HG03575 (cell line): ENCODE results near the gene SPATS2.
"Not testable (repeated sequence)": the region's sequence is repeated elsewhere in the genome, so short reads cannot be mapped to it uniquely, and the experiment has no call there.

Source experiments
- ATAC-seq: cut with Tn5 transposase; IDR thresholded peaks from one replicate; pipeline ENCODE4 v1.9.1; 2021; ENCODE audit not compliant: unreplicated experiment, insufficient number of reproducible peaks, low FRiP score; ENCODE audit errors: extremely low read depth

The SPATS2 gene

DNA sequence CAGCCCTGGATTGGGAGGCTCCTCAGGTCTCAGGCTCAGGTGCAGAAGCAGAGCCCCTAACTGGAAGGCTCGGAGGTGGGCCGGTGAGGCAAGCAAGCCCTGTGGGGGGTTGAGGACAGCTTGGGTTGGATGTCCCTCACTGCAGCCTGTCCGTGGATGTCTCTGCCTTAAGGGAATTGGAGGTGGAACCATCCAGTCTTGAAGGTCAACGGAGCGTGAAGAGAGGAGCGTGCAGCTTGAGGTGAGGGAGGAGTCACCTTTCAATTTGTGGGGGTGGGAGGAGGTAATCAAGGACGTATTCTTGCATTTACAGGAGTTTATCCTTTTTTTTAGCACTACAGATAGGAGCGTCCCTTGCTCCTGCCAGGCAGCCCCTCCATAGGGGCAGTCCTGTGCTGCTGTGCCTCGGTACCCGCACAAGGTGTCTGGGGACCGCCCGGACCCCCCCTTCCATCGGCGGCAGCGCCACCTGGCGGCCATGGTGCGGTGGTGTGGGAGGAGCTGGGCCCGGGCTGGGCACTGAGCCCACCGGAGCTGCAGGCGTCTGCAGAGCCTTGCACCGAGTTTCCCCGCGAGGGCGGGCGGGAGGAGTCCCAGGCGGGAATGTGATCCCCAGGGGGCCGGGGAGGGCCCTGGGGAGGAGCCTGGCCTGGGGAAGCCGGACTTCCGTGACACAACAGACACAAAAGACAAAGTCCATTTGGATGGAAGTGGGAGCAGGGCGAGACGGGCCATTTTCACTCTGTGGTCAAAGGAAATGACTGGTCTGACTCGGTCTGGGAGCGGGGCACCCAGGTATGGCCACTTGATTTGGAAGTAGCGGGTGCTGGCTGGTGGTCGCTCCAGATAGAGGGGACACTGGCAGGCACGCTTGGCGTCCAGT, 19.7 kb upstream of the SPATS2 start:
- no peak for ATAC-seq

DNA sequence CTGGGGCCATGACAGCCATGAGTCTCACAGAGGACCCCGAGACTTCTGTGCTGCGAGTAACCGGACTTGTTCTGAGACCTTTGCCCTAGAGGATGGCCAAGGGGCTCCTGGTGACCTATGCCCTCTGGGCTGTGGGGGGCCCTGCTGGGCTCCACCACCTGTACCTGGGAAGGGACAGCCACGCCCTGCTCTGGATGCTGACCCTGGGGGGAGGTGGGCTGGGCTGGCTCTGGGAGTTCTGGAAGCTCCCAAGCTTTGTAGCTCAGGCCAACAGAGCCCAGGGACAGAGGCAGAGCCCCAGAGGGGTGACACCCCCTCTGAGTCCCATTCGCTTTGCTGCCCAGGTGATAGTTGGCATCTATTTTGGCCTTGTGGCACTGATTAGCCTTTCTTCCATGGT, 18.5 kb upstream of the SPATS2 start:
- ATAC-seq: no peak

DNA sequence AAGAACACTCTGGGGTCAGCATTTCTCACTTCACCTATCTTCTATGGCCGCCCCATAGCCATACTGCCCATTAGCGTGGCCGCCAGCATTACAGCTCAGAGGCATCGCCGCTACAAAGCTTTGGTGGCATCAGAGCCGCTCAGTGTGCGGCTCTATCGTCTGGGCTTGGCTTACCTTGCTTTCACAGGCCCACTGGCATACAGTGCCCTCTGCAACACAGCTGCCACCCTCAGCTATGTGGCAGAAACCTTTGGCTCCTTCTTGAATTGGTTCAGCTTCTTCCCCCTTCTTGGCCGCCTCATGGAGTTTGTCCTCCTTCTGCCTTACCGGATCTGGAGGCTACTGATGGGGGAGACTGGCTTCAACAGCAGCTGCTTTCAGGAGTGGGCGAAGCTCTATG, 18.0 kb upstream of the SPATS2 start:
- ATAC-seq: no peak

DNA sequence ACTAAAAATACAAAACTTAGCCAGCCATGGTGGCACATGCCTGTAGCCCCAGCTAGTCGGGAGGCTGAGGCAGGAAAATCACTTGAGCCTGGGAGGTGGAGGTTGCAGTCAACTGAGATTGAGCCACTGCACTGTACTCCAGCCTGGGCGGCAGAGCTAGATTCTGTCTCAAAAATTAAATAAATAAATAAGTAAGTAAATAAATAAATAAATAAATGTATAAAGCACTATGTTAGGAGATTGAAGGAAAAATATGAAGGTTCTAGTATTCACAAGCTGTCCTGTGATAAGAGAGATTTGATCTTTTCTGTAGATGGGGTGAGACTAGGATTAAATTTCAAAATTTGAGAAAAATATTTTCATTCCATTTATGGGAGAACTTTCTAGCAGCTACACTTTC, 14.9 kb upstream of the SPATS2 start:
- ATAC-seq: no peak

DNA sequence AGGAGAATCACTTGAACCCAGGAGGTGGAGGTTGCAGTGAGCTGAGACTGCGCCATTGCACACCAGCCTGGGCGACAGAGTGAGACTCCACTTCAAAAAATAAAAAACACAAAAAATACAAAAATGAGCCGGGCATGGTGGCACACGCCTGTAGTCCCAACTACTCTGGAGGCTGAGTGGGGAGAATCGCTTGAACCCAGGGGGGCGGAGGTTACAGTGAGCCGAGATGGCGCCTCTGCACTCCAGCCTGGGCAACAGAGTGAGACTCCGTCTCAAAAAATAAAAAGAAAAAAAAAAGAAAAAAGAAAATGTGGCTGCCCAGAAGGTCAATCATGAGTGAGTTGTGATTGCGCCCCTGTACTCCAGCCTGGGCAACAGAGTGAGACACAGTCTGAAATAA, 11.3 kb upstream of the SPATS2 start:
- no peak for ATAC-seq

DNA sequence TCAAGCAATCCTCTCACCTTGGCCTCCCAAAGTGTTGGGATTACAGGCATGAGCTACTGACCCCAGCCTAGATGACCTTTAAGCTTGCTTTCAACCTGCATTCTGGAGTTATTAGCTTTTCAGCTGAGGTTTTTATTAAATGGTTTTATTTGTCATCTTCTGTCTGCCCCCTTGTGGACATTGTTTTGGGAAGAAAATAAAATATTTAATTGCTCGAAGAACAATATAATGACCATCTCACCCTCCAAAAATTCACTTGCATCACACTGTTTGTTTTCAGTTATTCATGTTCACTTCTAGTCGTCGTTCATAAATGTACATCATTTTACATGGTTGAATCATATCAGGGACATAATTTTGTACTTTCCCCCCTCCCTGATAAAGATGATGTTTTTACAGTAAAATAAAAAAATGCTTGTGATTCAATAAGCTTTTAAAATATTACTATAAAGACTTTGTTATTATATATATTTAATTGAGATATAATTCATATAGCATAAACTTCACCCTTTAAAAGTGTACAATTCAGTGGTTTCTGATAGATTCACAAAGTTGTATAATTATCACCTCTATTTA, 10.1 kb upstream of the SPATS2 start:
- ATAC-seq: no peak

DNA sequence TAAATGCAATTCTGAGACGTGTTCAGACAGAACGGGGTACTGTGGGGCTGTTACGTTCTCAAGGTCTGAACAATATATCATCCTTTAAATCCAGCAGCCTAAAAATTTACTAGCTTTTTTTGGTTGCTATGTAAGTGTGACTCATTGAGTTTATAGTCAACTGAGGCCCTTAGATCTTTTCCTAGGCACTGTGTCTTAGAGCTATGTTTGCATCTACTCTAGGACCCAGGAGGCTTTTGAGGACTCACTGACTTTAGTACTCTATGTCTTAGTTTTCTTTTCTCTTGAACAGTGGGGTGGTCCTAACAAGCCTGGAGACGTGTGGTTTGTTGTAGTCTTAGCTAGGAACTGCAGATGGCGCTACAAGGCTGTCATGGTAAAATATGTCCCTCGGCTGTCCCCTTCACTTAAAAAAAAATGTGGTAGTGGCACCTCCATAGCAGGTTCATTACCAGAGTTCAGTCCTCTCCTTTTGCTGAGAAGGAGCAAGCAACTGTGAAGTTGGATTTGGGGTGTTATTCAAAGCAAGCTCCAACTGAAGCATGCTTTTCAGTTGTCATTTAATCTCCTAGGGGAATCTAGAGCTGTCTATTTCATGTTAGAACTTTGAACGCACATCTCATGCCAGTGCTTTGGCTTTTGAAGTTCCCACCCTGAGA, 8.7 kb upstream of the SPATS2 start:
- ATAC-seq: no peak

DNA sequence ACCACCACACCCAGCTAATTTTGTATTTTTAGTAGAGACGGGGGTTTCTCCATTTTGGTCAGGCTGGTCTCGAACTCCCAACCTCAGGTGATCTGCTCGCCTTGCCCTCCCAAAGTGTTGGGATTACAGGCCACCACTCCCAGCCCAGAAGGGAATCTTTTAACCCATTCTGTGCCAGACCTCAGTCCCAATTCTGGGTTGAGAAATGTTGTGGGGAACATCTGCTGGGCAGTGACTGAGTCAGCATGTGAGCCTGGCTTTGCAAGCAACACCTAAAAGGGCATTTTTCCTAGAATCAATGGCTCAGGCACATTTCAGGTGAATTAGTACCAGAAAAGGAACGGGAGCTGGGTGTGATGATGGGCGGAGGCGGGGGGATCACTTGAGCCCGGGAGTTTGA, 7.6 kb upstream of the SPATS2 start:
- no peak for ATAC-seq

DNA sequence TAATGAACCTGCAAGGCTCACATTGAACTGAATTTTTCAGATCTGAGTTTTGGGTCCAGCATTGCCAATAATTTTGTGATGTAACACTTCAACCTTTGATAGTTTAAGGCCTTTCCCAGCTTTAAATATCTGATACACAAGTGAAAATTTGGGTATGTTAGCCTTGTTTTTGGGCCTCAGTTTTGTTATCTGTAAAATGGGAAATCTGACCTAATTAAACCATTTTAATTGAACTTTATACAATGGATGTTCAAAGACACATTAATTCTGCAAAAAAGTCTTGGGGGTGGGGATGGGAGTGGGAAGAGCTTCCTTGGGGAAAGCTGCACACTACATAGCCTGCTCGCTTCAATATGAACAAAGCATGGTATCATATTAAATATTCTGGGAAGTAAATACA, 5.2 kb upstream of the SPATS2 start:
- no peak for ATAC-seq

DNA sequence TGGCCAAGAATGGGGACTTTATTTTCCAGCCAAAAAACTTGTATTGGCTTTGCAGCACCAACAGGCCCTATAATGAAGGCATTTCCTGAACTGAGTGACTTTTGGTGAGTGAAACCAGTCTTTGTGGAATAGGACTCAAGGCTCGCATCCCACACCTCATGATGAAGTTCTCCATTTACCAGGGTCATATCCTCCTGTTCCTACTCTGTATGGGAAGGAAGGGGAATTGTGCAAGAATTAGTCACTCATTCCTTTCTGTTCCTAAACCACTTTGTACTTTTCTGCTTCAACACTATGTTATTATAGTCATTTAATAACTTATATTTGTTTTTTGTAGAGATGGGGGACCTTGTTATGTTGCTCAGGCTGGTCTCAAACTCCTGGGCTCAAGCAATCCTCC, 2.3 kb upstream of the SPATS2 start:
- no peak for ATAC-seq

DNA sequence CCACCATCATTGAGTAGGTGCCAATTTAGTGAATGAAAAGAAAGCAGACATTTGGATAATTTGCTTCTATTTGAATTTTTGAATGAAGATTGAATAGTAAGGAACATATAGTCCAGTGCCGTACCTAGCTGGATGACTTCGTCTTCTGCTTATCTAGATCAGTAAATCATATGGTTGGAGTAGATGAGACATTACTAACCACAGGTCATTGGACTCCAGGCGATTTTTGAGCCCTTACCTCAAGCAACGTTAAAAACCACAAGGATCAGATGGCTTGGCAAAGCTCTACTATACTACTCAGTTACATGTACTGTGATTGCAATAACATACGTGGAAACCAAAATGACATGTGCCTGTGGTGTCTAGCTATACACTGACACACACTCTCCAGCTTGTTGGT, 1.7 kb upstream of the SPATS2 start:
- no peak for ATAC-seq

DNA sequence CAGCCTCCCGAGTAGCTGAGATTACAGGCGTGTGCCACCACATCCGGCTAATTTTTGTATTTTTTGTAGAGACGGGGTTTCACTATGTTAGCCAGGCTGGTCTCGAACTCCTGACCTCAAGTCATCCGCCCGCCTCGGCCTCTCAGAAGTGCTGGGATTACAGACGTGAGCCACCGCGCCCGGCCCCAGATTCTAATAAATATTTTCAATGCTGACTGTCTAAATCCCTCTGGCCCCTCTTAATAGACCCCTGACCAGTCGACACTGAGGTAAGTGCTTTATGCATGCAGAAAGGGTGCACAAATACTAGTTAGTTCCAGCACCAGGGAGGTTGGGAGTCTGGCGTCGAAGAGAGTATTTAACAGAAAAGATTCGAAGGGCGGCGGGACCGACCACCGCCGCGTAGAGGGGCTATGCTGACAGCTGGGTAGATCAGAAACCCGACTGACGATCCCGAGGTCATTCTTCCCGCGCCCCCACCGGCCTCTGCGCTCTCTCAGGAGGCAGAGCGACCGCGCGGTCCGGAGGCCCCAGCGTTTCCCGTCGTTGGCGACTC, 1.1 kb upstream of the SPATS2 start:
- no peak for ATAC-seq

DNA sequence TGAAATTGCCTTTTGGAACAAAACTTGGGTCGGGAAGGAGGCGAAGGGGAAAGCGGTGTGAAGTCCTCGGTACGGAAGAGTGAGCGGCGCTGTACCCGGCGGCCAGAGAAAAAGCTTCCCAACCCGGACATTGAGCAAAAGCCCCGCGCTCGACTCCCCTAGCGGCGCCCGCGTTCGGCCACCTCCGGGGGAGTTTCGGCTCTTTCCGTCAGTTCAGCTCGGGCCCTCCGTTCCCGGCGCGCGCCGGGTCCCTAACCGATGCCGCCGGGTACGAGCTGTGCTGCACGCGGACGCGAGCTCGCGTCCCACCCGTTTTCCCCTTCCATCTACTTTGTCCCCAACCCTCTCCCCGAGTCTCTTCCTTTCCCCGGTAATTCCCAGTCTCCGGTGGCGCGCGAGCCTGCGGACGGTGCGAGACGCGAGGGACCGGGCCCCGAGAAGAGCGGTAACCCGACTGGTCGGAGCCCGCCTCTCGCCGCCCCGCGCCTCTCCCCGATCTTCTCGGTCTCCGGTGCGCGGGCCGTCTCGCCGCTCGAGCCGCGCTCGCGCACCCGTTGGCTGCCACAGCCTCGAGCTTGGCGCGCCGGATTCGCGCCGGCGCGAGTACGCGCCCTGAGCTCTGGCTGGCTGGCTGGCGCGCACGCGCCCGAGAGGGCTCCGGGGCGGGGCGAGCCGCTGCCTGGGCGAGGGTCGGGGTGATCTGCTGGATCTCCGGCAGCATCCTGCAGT, 446 bp upstream of the SPATS2 start:
- no peak for ATAC-seq

DNA sequence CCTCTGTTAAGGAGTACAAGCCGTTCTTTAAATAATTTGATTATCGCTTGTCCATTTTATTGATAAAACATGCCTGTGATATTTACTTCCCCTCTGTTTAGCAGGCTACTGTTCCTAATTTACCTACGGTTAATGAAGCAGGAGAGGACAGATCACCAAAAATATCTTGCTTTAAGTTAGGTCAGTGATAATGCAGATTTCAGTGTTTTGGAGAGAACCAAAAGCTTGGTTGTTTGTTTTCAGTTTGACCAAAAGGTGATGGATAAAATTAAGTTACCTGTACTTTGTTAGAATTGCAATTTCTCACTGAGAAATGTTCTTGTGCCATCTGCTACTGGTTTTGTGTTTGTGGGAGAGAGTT, 958 bp downstream of the SPATS2 start:
- no peak for ATAC-seq

DNA sequence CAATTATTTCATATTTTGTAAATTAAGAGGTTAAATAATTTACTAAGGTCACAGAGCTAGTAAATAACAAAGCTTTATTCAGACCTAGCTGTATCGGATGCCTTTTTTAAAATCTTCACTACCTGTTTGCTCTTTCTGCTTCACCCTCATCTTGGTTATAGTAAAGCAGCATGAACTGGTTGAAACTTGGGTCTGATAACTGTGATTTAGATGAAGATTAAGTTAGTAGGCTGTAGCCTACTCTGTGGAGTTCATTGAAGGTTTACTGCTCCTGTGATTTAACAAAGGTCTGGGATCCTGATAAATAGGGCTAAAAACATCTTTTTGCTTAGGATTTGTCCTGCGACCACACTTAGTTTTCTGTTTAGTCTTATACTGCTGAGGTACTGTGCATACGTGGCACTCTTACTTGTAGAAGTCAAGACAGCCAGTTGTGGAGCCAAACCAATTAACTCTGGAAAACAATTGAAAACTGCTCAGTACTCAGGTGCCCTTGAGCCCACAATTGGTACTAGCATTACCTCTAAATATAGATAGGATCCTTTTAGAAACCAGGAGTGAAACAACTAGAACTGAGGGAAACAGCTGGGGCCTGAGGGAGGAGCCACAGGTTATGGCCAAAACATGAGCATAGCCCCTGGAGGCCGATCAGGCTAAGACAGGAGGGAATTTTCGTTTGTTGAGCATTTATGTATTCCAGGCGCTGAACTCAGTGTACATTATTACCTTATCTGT, 2.3 kb downstream of the SPATS2 start:
- ATAC-seq: no peak

DNA sequence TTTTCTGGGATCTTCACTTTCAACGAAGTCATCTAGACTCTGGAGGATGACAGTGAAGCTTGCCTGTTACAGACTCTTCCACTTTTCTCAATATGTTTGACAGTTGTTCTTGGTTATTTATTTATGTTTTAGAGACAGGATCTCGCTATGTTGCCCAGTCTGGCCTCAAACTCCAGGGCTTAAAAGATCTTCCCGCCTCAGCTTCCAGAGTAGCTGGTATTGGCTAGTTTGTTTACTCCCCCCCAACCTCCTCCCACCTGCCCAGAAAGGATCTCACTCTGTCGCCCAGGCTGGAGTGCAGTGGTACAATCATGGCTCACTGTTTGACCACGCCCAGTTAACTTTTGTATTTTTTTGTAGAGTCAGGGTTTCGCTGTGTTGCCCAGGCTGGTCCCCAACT, 3.3 kb downstream of the SPATS2 start:
- ATAC-seq: no peak

DNA sequence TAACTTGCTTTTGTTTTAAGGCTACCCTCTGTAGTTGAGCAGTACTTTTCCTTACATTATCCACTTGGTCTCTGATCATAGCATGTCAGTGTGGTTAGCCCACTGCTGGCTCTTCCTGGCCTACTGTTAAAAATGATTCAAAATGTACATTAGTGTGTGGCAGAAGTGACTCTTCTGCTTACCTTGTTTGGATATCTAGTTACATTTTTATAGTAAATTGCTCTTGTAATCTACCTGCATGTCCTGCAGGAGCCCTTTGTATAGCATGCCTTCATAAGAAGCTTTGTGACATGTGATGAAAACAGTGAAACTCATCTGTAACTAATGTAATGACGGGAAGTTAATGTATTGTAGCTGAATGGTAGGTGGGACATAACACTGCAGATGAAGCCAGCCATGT, 8.1 kb downstream of the SPATS2 start:
- no peak for ATAC-seq

DNA sequence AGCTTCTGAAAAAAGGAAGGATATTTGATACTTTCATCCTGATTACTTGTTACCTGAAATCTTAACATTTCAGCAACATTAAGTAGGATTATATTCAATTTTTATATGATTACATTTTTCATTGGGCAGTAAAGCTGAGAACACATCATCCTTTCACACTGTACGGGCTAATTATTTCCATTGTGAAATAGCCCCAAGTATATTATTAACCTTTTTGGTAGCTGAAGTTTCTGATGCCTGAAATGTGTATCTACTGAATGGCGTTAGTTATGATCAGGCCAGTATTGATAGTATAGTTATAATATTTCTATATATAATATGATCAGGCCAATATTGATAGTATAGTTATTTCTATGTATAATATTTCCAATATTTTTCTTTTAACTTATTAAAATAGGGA, 10.1 kb downstream of the SPATS2 start:
- no peak for ATAC-seq

DNA sequence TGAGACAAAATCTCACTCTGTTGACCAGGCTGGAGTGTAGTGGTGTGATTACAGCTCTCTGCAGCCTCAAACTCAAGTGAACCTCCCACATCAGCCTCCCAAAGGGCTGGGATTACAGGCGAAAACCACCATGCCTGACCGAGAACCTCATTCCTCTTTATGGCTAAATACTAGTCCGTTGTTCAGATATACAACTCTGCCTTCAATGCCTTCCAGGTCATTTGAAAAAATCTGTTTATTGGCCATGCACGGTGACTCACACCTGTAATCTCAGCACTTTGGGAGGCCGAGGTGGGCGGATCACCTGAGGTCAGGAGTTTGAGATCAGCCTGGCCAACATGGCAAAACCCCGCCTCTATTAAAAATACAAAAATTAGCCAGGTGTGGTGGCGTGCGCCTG, 12.9 kb downstream of the SPATS2 start:
- ATAC-seq: not testable (repeated sequence)
